Measurements from ENCODE around the gene CDH13. TPM values are rescaled to one million over a fixed set of nuclear protein-coding genes. Genes with fewer than 3 reads are reported as not detected.

The CDH13 gene
- total and polyA plus RNA-seq, 2 experiments from 2014 or later = 1.6 to 4.4 TPM

DNA sequence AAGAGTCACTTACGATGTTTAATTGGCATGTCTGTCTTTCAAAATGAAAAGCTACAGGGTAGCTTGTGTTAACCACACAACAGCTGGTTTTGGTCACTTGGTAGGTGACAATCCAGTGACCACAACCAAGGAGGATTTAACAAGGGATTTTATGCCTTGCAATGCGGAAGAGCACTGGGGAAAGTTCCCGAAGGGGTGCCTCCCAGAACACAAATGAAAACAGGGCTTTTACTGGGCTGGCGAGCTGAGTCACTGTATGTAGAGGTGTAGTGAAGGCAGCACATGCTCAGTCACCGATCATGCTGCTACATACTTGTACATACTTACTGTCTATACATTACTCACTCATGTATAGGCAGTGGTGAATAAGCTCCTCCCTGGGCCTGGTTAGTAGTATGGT lies 483.5 kb downstream of the CDH13 start:
- H3K9me2 ChIP-seq (ENCODE audit: insufficient read depth) = no peaks in the 10 kb centered on the region
- Mint-ChIP-seq H3K4me3 (no peak overlapping the region), H3K9me3 (no peaks in the 10 kb centered on the region), H3K36me3 (ENCODE audit: low read depth) (no peaks in the 10 kb centered on the region), H3K4me1 (peaks cover 17% of the 10 kb centered on the region), H3K27ac (no peak overlapping the region), H3K27me3 (ENCODE audit: insufficient read depth, low read depth, poor library complexity) (no peaks in the 10 kb centered on the region)
- DNase-seq (ENCODE audit: low spot score) = no peak
- H3K4me1 ChIP-seq (ENCODE audit: insufficient read depth) = peaks cover 19% of the 10 kb centered on the region
- no peak overlapping the region for H2AFZ ChIP-seq
- ATAC-seq = no peak
- no peak overlapping the region for H3K27ac ChIP-seq (ENCODE audit: low read depth)
- TF ChIP-seq, protein P1, sequence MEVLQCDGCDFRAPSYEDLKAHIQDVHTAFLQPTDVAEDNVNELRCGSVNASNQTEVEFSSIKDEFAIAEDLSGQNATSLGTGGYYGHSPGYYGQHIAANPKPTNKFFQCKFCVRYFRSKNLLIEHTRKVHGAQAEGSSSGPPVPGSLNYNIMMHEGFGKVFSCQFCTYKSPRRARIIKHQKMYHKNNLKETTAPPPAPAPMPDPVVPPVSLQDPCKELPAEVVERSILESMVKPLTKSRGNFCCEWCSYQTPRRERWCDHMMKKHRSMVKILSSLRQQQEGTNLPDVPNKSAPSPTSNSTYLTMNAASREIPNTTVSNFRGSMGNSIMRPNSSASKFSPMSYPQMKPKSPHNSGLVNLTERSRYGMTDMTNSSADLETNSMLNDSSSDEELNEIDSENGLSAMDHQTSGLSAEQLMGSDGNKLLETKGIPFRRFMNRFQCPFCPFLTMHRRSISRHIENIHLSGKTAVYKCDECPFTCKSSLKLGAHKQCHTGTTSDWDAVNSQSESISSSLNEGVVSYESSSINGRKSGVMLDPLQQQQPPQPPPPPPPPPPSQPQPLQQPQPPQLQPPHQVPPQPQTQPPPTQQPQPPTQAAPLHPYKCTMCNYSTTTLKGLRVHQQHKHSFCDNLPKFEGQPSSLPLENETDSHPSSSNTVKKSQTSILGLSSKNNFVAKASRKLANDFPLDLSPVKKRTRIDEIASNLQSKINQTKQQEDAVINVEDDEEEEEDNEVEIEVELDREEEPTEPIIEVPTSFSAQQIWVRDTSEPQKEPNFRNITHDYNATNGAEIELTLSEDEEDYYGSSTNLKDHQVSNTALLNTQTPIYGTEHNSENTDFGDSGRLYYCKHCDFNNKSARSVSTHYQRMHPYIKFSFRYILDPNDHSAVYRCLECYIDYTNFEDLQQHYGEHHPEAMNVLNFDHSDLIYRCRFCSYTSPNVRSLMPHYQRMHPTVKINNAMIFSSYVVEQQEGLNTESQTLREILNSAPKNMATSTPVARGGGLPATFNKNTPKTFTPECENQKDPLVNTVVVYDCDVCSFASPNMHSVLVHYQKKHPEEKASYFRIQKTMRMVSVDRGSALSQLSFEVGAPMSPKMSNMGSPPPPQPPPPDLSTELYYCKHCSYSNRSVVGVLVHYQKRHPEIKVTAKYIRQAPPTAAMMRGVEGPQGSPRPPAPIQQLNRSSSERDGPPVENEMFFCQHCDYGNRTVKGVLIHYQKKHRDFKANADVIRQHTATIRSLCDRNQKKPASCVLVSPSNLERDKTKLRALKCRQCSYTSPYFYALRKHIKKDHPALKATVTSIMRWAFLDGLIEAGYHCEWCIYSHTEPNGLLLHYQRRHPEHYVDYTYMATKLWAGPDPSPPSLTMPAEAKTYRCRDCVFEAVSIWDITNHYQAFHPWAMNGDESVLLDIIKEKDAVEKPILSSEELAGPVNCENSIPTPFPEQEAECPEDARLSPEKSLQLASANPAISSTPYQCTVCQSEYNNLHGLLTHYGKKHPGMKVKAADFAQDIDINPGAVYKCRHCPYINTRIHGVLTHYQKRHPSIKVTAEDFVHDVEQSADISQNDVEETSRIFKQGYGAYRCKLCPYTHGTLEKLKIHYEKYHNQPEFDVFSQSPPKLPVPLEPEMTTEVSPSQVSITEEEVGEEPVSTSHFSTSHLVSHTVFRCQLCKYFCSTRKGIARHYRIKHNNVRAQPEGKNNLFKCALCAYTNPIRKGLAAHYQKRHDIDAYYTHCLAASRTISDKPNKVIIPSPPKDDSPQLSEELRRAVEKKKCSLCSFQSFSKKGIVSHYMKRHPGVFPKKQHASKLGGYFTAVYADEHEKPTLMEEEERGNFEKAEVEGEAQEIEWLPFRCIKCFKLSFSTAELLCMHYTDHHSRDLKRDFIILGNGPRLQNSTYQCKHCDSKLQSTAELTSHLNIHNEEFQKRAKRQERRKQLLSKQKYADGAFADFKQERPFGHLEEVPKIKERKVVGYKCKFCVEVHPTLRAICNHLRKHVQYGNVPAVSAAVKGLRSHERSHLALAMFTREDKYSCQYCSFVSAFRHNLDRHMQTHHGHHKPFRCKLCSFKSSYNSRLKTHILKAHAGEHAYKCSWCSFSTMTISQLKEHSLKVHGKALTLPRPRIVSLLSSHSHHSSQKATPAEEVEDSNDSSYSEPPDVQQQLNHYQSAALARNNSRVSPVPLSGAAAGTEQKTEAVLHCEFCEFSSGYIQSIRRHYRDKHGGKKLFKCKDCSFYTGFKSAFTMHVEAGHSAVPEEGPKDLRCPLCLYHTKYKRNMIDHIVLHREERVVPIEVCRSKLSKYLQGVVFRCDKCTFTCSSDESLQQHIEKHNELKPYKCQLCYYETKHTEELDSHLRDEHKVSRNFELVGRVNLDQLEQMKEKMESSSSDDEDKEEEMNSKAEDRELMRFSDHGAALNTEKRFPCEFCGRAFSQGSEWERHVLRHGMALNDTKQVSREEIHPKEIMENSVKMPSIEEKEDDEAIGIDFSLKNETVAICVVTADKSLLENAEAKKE (CRISPR knock-in tag; IDR thresholded peaks at IDR 0.05) = no peak
- TF ChIP-seq, protein P2, sequence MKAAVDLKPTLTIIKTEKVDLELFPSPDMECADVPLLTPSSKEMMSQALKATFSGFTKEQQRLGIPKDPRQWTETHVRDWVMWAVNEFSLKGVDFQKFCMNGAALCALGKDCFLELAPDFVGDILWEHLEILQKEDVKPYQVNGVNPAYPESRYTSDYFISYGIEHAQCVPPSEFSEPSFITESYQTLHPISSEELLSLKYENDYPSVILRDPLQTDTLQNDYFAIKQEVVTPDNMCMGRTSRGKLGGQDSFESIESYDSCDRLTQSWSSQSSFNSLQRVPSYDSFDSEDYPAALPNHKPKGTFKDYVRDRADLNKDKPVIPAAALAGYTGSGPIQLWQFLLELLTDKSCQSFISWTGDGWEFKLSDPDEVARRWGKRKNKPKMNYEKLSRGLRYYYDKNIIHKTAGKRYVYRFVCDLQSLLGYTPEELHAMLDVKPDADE (IDR thresholded peaks at IDR 0.05) = no peak
- TF ChIP-seq, protein P3, sequence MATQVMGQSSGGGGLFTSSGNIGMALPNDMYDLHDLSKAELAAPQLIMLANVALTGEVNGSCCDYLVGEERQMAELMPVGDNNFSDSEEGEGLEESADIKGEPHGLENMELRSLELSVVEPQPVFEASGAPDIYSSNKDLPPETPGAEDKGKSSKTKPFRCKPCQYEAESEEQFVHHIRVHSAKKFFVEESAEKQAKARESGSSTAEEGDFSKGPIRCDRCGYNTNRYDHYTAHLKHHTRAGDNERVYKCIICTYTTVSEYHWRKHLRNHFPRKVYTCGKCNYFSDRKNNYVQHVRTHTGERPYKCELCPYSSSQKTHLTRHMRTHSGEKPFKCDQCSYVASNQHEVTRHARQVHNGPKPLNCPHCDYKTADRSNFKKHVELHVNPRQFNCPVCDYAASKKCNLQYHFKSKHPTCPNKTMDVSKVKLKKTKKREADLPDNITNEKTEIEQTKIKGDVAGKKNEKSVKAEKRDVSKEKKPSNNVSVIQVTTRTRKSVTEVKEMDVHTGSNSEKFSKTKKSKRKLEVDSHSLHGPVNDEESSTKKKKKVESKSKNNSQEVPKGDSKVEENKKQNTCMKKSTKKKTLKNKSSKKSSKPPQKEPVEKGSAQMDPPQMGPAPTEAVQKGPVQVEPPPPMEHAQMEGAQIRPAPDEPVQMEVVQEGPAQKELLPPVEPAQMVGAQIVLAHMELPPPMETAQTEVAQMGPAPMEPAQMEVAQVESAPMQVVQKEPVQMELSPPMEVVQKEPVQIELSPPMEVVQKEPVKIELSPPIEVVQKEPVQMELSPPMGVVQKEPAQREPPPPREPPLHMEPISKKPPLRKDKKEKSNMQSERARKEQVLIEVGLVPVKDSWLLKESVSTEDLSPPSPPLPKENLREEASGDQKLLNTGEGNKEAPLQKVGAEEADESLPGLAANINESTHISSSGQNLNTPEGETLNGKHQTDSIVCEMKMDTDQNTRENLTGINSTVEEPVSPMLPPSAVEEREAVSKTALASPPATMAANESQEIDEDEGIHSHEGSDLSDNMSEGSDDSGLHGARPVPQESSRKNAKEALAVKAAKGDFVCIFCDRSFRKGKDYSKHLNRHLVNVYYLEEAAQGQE (IDR thresholded peaks at IDR 0.05; ENCODE audit: unreplicated experiment) = no peak
- TF ChIP-seq CREB1 (CRISPR knock-in tag; IDR thresholded peaks at IDR 0.05; ENCODE audit: low read depth) = no peak
- TF ChIP-seq NANOG (IDR thresholded peaks at IDR 0.05; ENCODE audit: borderline replicate concordance) = no peak
- TF ChIP-seq ZNF331 (CRISPR knock-in tag; IDR thresholded peaks at IDR 0.05; ENCODE audit: low read depth) = no peak
- TF ChIP-seq EZH2 (IDR thresholded peaks at IDR 0.05; ENCODE audit: low read depth, unreplicated experiment) = no peak
- TF ChIP-seq POLR2AphosphoS5 (IDR thresholded peaks at IDR 0.05; ENCODE audit: low read depth) = no peak
- no peak for TF ChIP-seq ZNF114 (CRISPR knock-in tag; IDR thresholded peaks at IDR 0.05)
- TF ChIP-seq, protein P4, sequence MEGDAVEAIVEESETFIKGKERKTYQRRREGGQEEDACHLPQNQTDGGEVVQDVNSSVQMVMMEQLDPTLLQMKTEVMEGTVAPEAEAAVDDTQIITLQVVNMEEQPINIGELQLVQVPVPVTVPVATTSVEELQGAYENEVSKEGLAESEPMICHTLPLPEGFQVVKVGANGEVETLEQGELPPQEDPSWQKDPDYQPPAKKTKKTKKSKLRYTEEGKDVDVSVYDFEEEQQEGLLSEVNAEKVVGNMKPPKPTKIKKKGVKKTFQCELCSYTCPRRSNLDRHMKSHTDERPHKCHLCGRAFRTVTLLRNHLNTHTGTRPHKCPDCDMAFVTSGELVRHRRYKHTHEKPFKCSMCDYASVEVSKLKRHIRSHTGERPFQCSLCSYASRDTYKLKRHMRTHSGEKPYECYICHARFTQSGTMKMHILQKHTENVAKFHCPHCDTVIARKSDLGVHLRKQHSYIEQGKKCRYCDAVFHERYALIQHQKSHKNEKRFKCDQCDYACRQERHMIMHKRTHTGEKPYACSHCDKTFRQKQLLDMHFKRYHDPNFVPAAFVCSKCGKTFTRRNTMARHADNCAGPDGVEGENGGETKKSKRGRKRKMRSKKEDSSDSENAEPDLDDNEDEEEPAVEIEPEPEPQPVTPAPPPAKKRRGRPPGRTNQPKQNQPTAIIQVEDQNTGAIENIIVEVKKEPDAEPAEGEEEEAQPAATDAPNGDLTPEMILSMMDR (conservative IDR thresholded peaks at IDR 0.05; ENCODE audit: low read depth in 2 of 2) = no peak
- TF ChIP-seq STAT1 (IDR thresholded peaks at IDR 0.05; ENCODE audit: unreplicated experiment) = no peak
- no peak for TF ChIP-seq EZH2phosphoT487 (IDR thresholded peaks at IDR 0.05; ENCODE audit: unreplicated experiment)
- no peak for TF ChIP-seq JUNB (IDR thresholded peaks at IDR 0.05; ENCODE audit: unreplicated experiment)
- H3K4me3 ChIP-seq = no peak overlapping the region
- no peaks in the 10 kb centered on the region for H3K27me3 ChIP-seq (ENCODE audit: insufficient read depth)
- no peaks in the 10 kb centered on the region for H3F3A ChIP-seq (replicated peaks; ENCODE audit: low read depth)
- no peaks in the 10 kb centered on the region for H4K20me1 ChIP-seq (replicated peaks; ENCODE audit: insufficient read depth)
- no peak overlapping the region for H3K4me2 ChIP-seq
- H3K36me3 ChIP-seq (ENCODE audit: insufficient read depth) = no peaks in the 10 kb centered on the region
- no peaks in the 10 kb centered on the region for H3K79me2 ChIP-seq (replicated peaks; ENCODE audit: insufficient read depth)

Data from GM23338 (cell line).